Middle frontal gyrus (tissue), 1 donor: ENCODE data around the gene C16orf92.
A peak's percentile ranks its signal among the peaks of the same experiment; 100 is the strongest.
"Not testable (repeated sequence)": the region's sequence is repeated elsewhere in the genome, so short reads cannot be mapped to it uniquely, and the experiment has no call there.

Experiments used
- DNase-seq: peaks from one replicate; pipeline ENCODE4 v3.0.0-alpha.2; 2015; ENCODE audit warnings: low spot score; ENCODE audit errors: extremely low spot score

C16orf92 gene

DNA sequence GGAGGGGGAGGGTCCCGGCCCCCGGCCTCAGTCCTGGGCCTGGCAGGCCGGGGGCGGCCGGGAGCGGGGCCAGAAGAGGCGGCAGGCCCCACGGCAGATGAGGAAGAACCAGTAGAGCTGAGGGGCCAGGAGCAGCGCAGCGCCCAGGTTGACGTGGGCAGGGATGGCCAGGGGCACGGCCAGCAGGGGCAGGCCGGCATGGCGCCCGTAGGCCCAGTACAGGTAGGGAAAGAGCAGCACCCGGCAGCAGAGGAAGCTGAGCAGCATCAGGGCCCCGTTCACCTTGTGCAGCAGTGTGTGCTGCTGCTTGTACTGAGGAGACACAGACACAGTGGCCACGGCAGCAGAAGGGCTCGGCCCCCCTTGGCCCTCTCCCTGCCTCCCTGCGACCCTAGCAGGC lies 2.2 kb downstream of the C16orf92 start:
- DNase-seq, result no peak

- no peak for DNase-seq
Measured at GRCh38 chr16:30025574-30025973, 2.6 kb downstream of the C16orf92 start.

DNA sequence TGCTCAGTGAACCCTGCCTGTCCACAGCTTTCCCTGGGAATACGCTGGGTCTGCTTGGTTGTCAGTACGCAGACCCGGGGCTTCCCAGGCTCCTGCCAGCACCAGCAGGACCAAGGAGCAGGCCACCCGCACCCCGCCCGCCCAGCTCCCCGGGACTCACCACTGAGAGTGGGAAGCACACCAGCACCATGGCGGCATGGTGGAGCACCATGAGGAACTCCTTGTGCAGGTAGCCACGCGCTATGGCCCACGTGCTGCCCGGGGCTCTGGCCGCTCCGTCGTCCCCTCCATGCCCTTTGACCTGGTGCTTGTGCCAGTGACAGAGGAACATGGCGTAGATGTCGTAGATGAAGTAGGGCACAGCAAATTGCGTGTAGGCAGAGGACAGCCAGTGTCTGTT lies 3.5 kb downstream of the C16orf92 start:
- DNase-seq, result no peak

GRCh38 chr16:30027588-30028437 lies 4.8 kb downstream of the C16orf92 start:
- no peak for DNase-seq

- DNase-seq, result no peak
Measured at GRCh38 chr16:30028438-30029076, 5.6 kb downstream of the C16orf92 start.

DNA sequence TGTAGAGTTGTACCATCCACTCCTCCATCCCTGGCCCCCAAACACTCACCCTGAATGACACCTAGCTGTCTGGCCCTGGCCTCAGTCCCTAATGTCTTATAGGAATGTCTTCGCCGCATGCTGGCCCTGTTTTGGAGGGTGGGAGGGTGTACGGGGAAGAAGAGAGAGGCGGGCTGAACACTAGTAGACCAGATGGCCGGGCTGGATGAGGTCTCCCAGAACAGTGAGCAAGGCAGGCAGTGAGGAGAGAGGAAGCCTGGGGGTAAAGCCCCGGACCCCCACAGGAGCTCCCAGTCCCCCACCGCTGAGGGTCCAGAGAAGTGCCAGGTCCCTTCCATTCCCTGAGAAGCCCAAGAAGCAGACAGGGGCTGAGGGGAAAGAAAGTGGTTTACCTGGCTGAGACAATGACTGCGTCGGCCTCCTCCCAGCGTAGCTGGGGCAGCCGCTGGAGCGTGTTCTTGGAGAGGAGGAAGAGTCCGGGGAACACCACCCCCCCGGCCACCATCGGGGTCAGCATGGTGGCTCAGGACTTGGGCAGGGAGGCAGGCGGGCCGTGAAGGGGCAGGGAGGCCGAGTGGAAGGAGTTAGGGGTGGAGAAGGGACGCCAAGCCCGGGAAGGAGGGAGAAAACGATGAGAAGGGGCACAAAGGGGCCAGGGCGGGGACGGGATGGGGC lies 7.2 kb downstream of the C16orf92 start:
- DNase-seq, result no peak

- DNase-seq, result no peak
Measured at GRCh38 chr16:30030841-30031413, 7.9 kb downstream of the C16orf92 start, which contains the start of gene TLCD3B. TLCD3B (minus strand) TSS chr16:30031271; CDS start chr16:30030527, 744 bp downstream.

- DNase-seq, result no peak
Measured at GRCh38 chr16:30031477-30031918, 8.5 kb downstream of the C16orf92 start.

DNA sequence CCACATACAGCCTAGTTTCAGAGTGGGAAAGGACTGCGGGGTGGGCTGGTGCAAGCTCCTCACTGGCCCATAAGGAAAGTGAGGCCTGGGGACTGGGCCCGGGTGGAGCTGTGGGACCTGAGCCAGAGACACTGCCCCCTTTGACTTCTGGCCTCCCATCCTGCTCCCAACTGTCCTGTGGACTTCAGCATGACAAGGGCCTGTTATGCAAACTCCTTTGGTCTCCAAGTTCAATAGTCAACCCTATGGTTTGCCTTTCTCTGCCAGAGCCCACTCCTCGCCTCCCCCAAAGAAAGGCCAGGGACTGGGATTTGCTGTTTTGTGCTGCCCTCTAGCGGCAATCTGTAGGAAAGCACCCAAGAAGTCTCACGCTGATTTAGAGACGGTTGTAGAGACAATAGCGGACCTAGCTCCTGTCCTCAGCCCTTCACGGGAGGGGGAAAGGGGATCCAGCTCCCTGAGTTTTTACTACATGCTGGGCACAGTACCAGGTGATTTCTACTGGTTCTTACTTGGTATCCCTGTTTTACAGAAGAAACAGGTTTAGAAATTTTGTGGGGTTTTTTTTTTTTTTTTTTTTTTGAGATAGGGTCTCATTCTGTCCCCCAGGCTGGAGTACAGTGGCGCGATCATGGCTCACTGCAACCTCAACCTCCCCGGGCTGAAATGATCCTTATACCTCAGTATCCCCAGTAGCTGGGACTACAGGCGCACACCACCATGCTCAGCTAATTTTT lies 9.3 kb downstream of the C16orf92 start:
- no peak for DNase-seq

- no peak for DNase-seq
Measured at GRCh38 chr16:30033270-30033669, 10.3 kb downstream of the C16orf92 start.

GRCh38 chr16:30040221-30040620 lies 17.2 kb downstream of the C16orf92 start:
- DNase-seq, result no peak

- DNase-seq, result not testable (repeated sequence)
Measured at GRCh38 chr16:30040690-30041089, 17.7 kb downstream of the C16orf92 start.

DNA sequence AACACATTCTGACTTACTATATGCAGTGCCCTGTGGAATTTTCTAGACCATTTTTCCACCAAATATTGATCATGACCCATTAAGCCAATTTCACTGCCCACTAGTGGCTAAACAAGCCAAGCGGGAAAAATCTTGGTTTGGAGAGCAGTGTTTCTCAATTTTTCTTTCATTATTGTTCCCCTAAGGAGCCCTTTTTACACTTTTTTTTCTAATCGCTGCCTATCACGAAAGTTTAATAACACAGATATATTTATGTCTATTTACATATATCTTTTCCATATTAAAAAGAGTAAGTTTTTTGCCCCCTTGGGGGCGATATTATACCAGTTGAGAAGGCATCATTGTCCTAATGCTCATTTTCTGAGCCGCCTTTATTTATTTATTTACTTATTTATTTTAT lies 18.8 kb downstream of the C16orf92 start:
- no peak for DNase-seq

DNA sequence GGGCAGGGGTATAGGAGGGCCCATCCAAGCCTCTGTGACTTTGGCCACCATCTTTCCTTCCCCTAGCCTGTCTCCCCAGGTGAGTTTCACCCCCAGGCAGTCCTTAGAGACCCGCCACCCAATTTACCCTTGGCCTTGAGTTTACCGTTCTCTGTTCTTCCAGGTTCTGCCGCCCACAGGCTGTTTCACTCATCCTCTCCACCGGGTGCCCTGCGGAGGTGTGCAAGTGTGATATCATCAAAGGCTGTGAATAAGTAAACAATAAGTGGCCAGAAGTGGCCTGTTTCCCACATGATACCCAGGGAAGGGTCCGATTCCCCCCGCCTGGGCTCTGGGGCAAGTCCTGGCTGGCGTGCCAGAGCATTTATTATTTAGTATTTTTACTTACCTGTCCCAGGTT lies 23.2 kb downstream of the C16orf92 start:
- DNase-seq, result no peak

DNA sequence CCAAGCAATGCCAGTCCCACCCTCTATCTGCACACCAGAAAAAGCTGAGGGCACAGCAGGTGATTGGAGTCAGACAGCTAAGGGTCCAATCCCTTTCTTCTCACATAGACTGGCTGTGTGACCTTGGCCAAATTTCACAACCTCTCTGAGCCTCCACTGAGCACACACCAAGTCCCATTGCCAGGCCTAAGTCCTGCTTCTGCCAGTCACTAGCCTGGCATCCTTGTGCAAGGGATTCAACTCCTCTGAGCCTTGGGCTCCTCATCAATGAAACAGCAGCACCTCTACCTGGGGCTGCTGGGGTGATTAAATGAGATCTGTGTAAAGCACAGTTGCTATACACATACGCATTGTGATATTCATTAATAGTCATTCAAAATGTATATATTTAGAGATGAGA lies 23.6 kb downstream of the C16orf92 start:
- DNase-seq, result no peak

DNA sequence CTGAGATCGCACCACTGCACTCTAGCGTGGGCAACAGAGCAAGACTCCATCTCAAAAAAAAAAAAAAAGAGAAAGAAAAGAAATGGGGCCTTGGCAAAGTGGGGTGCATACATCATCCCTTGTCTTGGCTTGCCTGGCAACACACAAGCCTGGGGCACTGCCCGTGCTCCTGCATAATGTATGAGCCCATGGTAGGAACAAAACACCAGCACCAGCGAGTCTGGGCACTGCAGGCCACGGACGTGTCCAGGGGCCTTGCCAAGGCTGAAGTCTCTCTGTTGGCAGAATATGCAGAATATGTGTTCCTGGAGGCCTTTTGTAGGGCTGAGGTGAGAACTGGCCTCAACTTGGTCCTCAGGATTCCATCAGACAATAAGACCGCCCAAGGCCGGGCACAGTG lies 26.9 kb downstream of the C16orf92 start:
- DNase-seq, result no peak

DNA sequence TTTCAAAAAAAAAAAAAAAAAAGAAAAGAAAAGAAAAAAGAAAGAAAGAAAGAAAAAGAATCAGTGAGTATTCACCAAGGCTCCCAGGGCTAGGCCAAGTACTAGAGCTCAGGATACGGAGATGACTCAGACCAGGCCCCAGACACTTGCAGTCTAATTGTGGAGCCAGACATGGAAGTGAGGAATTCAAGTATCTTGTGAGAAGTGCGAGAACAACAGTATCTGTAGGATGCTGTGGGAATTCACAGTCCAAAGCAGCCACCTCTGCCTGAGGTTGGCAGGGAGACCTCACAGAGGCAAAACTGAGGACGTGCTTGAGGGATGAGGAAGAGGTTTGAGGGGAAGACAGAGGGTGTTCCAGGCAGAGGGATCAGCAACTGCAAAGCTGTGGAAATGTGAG lies 28.5 kb downstream of the C16orf92 start:
- DNase-seq, result no peak

DNA sequence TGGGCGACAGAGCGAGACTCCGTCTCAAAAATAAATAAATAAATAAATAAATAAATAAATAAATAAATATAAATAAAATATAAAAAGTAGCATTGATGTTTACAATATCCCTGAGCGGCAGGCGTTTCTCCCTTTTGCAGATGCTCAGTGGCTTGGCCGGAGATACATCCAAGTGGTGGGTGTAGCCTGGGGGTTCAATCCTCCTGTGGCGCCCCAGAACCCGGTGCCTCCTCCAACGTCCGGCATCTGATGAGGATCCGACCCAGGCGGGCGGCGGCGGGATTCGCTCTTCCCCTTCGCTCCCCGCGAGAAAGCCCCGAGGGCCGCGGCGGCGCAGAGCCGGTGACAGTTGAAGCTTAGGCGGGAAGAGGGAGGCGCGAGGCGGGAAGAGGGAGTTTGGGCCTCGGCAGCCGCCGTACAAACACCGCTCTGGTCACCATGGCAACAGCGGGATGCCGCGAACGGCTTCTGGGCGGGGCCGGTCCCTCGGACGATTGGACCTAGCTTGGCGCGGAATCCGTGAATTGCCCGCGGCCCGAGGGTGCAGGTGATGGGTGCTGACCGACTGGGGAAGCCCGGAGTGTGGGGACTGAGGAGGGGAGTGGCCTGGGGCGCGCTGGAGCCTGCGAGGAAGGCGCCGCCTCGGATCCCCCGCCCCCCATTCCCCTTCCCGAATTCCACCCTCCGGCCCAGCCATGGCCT lies 29.8 kb downstream of the C16orf92 start:
- DNase-seq, result peak; percentile 53

DNA sequence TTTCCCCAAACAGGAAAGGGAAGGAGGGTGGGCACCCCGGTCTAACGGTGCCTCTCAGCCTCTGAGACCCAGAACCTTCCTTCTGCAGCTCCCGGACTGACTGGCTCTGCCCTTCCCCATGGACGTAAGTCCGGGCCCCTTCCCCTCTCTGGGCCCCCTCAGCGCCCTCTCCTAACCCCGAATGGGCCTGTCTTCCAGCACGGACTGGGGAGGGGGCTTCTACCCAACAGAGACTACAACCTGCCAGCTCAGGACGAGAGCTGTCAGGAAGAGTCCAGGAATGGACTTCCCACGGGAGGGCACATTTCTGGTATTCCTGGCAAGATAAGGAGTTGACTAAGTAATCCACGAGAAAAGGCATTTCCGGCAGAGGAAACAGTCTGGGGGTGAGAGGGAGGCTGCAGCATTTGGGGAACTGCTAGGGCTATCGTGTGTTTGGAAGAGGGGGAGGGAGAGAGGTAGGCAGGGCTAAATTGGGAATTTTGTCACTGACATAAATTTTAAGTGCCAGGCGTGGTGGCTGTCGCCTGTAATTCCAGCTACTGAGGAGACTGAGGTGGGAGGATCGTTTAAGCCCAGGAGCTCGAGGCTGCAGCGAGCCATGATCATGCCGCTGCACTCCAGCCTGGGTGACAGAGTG lies 30.5 kb downstream of the C16orf92 start:
- DNase-seq, result no peak

GRCh38 chr16:30054451-30054850 lies 31.5 kb downstream of the C16orf92 start:
- DNase-seq, result no peak
